Neural crest cell (in vitro differentiated cells): Measurements from ENCODE around the gene NR1D1. TPM values are rescaled to one million over a fixed set of nuclear protein-coding genes. Genes with fewer than 3 reads are reported as not detected.
A peak's percentile ranks its signal among the peaks of the same experiment; 100 is the strongest.

ENCODE experiments used
- DNase-seq: peaks from one replicate; pipeline ENCODE4 v3.0.0; 2021; ENCODE audit warnings: low read depth, mixed read lengths, low spot score
- H3K27ac Mint-ChIP-seq: one replicate; pipeline ENCODE4 v1.8.0; 2021; ENCODE audit warnings: mild to moderate bottlenecking, mixed read lengths; ENCODE audit not compliant: unreplicated experiment
- H3K27me3 Mint-ChIP-seq: 2 replicates; pipeline ENCODE4 v1.8.0; 2021; ENCODE audit warnings: low read depth, mild to moderate bottlenecking, mixed read lengths
- H3K36me3 Mint-ChIP-seq: 2 replicates; pipeline ENCODE4 v1.8.0; 2021; ENCODE audit warnings: low read depth, mild to moderate bottlenecking, mixed read lengths
- H3K4me1 Mint-ChIP-seq: 2 replicates; pipeline ENCODE4 v1.8.0; 2021; ENCODE audit warnings: mixed read lengths
- H3K4me3 Mint-ChIP-seq: one replicate; pipeline ENCODE4 v1.8.0; 2021; ENCODE audit warnings: mild to moderate bottlenecking, mixed read lengths
- H3K9me3 Mint-ChIP-seq: 2 replicates; pipeline ENCODE4 v1.8.0; 2021; ENCODE audit warnings: mixed read lengths
- total RNA-seq: library from RNA; stranded (reverse); gene quantifications from 2 replicates; pipeline ENCODE4 v1.2.1, GENCODE V29; 2021
- TF ChIP-seq, protein P1 (sequence below): fragments of 200-600 bp; sonication (generic); conservative IDR thresholded peaks from 2 replicates; pipeline ENCODE4 v1.5.0; 2021; ENCODE audit warnings: antibody characterized with exemption, mild to moderate bottlenecking

NR1D1 gene
- total RNA-seq, 1 donor from 2014 or later, result 2.8 TPM

DNA sequence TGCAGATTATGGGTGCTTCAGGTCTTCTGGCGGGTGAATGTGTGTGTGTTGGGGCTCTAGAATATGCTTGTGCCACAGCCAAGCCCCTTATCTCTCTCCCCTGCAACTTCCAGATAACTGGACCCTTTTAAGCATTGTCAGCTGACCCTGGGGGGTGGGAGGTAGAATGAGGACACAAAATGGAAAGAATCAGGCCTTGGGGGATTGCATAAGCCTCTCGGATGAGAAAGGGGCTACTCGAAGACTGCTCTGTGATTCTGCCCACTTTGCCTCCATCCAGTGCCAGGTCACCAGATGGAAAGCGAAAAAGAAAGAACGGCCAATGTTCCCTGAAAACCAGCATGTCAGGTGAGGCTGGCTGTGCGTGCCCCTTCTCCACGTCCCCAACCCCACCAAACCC is 23.8 kb downstream of the NR1D1 start:
- H3K27ac Mint-ChIP-seq, result no peak overlapping the region
- no peaks in the 10 kb centered on the region for H3K36me3 Mint-ChIP-seq
- TF ChIP-seq, protein P1, sequence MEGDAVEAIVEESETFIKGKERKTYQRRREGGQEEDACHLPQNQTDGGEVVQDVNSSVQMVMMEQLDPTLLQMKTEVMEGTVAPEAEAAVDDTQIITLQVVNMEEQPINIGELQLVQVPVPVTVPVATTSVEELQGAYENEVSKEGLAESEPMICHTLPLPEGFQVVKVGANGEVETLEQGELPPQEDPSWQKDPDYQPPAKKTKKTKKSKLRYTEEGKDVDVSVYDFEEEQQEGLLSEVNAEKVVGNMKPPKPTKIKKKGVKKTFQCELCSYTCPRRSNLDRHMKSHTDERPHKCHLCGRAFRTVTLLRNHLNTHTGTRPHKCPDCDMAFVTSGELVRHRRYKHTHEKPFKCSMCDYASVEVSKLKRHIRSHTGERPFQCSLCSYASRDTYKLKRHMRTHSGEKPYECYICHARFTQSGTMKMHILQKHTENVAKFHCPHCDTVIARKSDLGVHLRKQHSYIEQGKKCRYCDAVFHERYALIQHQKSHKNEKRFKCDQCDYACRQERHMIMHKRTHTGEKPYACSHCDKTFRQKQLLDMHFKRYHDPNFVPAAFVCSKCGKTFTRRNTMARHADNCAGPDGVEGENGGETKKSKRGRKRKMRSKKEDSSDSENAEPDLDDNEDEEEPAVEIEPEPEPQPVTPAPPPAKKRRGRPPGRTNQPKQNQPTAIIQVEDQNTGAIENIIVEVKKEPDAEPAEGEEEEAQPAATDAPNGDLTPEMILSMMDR, result no peak
- no peak for DNase-seq
- no peaks in the 10 kb centered on the region for H3K27me3 Mint-ChIP-seq
- no peaks in the 10 kb centered on the region for H3K9me3 Mint-ChIP-seq
- H3K4me1 Mint-ChIP-seq, result peaks cover 15% of the 10 kb centered on the region
- H3K4me3 Mint-ChIP-seq, result no peak overlapping the region

- Mint-ChIP-seq H3K4me3 (no peak overlapping the region), H3K4me1 (peaks cover 17% of the 10 kb centered on the region), H3K36me3 (no peaks in the 10 kb centered on the region), H3K27me3 (no peaks in the 10 kb centered on the region), H3K27ac (no peak overlapping the region), H3K9me3 (no peaks in the 10 kb centered on the region)
- DNase-seq, result no peak
- TF ChIP-seq, protein P1, result no peak
These were observed 24.4 kb downstream of the NR1D1 start for GRCh38 chr17:40075942-40076498.

DNA sequence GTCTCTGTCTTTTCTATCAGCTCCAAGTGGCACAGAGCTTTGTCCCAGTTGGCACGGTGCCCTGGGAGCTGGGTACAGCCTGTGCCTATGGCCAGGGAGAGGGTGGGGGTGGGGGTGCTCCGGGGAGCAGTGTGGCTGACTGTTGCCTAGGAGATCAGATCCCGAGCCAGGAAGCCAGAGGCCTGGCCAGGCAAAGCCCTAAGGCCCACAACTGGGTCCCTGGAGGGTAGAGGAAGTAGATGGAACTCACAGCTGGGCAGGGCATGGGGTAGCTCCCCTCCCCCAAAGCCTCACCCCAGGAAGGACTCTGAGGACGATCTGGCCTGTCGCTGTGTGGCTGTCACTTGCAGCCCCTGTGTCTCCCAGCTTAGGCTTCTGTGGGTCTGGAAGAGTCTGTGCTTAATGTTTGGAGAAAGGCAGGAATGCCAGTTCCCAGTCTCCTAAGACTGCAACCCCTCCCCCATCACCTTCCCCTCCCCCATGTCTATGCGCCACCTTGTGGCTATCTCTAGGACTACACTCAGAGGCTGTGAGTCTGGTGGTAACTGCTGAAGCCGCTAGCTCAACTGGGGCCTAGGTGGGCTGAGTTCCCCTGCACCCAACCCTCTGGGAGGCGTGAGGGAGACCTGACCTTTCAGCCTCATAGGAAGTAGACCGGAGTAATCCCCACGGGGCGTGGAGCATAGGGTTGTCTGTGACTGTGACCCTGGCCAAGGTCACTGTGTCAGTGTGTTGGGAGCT is 25.0 kb downstream of the NR1D1 start:
- Mint-ChIP-seq H3K4me1 (peaks cover 21% of the 10 kb centered on the region), H3K9me3 (no peaks in the 10 kb centered on the region), H3K36me3 (no peaks in the 10 kb centered on the region), H3K4me3 (no peak overlapping the region), H3K27me3 (no peaks in the 10 kb centered on the region), H3K27ac (peak overlapping the region; percentile 79)
- TF ChIP-seq, protein P1, result peak; percentile 86
- DNase-seq, result peak; percentile 78

DNA sequence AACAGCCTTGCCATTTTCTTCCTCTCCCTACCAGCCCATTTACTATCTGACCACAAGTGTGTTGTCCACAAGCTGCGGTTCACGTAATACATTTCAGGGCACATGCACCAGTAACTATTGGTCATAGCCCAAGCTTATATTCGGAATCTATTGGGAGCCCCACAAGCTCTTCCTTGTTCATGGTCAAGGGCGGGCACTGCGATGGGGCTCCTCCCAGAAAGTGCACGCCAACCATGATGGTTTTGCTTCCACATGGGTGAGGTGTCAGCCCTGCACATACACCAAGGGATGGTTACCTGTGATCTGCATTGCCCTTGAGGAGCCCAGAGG is 25.6 kb downstream of the NR1D1 start:
- no peak for DNase-seq
- Mint-ChIP-seq H3K4me1 (peaks cover 26% of the 10 kb centered on the region), H3K4me3 (no peak overlapping the region), H3K36me3 (no peaks in the 10 kb centered on the region), H3K9me3 (no peaks in the 10 kb centered on the region), H3K27ac (no peak overlapping the region), H3K27me3 (no peaks in the 10 kb centered on the region)
- TF ChIP-seq, protein P1, result no peak

DNA sequence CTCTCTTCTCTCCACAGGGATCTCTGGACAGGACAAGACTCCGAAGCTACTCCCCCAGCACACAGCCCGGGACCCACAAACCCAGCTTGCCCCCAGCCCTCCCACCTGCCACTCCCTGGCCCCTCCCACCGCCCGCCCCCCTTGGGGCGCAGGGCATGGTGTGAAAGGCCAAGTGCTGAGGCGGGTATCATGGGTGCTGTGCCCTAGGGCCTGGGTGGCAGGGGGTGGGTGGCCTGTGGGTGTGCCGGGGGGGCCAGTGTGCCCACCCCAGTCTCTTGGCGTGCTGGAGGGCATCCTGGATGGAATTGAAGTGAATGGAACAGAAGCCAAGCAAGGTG is 26.2 kb downstream of the NR1D1 start:
- TF ChIP-seq, protein P1, result no peak
- Mint-ChIP-seq H3K4me3 (no peak overlapping the region), H3K27me3 (no peaks in the 10 kb centered on the region), H3K36me3 (no peaks in the 10 kb centered on the region), H3K4me1 (peaks cover 33% of the 10 kb centered on the region), H3K9me3 (no peaks in the 10 kb centered on the region), H3K27ac (no peak overlapping the region)
- no peak for DNase-seq
